H54 (cell line): ENCODE data around the gene AEBP1.

ENCODE experiments used
- DNase-seq: peaks from one replicate; pipeline ENCODE4 v3.0.0; 2011; ENCODE audit warnings: low spot score, mixed read lengths; ENCODE audit not compliant: insufficient read length
- FAIRE-seq: peaks from 3 replicates; lab custom pipeline; 2011; peaks lifted over from hg19 to GRCh38; lab: Jason Lieb, UNC
- POLR2A ChIP-seq: IDR thresholded peaks from 2 replicates; pipeline ENCODE4 v1.6.1; 2011; ENCODE audit warnings: low read depth, mild to moderate bottlenecking, low read length

The AEBP1 gene

GRCh38 chr7:44101303-44101965 is 2.7 kb upstream of the AEBP1 start:
- TF ChIP-seq POLR2A: no peak
- FAIRE-seq (no peak), DNase-seq (no peak)

GRCh38 chr7:44101966-44102845 is 1.9 kb upstream of the AEBP1 start:
- no peak for TF ChIP-seq POLR2A
- DNase-seq: peak; percentile 87
- FAIRE-seq: no peak

GRCh38 chr7:44102846-44103565 is 1.1 kb upstream of the AEBP1 start:
- no peak for DNase-seq
- no peak for TF ChIP-seq POLR2A
- no peak for FAIRE-seq

GRCh38 chr7:44103566-44103922 is 601 bp upstream of the AEBP1 start:
- DNase-seq (no peak), FAIRE-seq (no peak)
- TF ChIP-seq POLR2A: no peak

GRCh38 chr7:44104860-44105771 is 971 bp downstream of the AEBP1 start:
- no peak for FAIRE-seq
- no peak for TF ChIP-seq POLR2A

GRCh38 chr7:44105832-44106231 is 1.7 kb downstream of the AEBP1 start:
- TF ChIP-seq POLR2A: no peak
- no peak for DNase-seq
- FAIRE-seq: no peak

More at GRCh38 chr7:44104860-44105771, 971 bp downstream of the AEBP1 start:
- DNase-seq: peak; percentile 78

GRCh38 chr7:44106311-44107065 is 2.3 kb downstream of the AEBP1 start:
- DNase-seq (no peak), FAIRE-seq (no peak)
- TF ChIP-seq POLR2A: no peak

- DNase-seq (no peak), FAIRE-seq (no peak)
- no peak for TF ChIP-seq POLR2A
Measured at GRCh38 chr7:44107116-44107960, 3.2 kb downstream of the AEBP1 start.

- DNase-seq: no peak
- TF ChIP-seq POLR2A: no peak
- no peak for FAIRE-seq
Measured at GRCh38 chr7:44107961-44108767, 4.0 kb downstream of the AEBP1 start.

GRCh38 chr7:44108768-44109750 is 4.9 kb downstream of the AEBP1 start:
- FAIRE-seq (no peak), DNase-seq (no peak)
- TF ChIP-seq POLR2A: no peak
